Suppressor macrophage treated with lipopolysaccharide for 4 hours (primary cell): Measurements from ENCODE around the gene XYLT1.
"Not testable (repeated sequence)": the region's sequence is repeated elsewhere in the genome, so short reads cannot be mapped to it uniquely, and the experiment has no call there.

Source experiments
- DNase-seq: peaks from one replicate; pipeline ENCODE4 v3.0.0-alpha.2; 2020

The XYLT1 gene

GRCh38 chr16:17327664-17328335 lies 143.0 kb downstream of the XYLT1 start:
- DNase-seq, result no peak

DNA sequence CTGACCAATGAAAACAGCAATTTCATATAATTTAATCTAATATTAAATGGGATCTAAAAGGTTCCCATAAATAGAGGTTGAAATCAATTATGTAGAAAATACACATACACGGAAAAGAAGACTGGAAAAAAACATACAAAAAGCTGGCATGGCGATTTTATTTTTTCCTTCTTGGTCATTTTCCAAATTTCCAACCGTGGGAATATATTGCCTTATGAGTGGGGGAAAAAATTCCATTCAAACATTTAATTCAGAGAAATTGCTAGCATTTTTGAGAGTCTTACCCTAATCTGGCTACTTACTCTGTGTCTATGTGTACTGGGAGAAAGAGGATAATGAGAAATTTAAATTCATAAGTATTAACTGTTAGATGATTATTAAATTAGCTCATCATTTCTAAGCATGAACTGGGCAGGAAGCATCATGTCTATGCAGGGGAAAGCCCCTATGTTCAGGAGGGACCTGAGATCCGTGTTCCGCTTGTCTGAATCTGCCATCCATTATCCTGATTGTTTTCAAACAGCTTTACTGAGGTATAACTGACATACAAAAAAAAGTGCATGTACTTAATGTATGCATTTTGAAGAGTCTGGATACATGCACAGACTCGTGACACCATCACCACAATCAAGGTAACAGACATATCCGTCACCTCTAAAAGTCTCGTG lies 145.2 kb downstream of the XYLT1 start:
- DNase-seq, result no peak

DNA sequence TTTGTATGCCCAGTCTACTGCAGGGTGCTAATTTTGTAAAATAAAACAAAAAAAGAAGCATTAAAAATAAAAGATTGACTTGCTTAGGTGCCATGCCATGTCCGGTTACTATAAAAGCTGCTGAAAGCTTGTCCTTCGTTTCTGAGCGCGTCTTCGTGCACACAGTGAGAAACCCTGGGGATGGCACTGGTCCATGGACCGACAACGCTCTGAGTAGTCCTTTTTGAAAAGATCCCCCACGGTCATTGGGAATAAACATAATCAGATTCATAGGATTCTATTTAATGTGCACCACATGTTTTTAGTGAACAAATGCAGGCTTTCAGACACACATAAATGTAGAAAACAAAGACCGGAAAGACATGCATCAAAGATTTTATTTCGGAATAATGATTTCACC lies 146.3 kb downstream of the XYLT1 start:
- no peak for DNase-seq

GRCh38 chr16:17323171-17323570 lies 147.6 kb downstream of the XYLT1 start:
- no peak for DNase-seq

DNA sequence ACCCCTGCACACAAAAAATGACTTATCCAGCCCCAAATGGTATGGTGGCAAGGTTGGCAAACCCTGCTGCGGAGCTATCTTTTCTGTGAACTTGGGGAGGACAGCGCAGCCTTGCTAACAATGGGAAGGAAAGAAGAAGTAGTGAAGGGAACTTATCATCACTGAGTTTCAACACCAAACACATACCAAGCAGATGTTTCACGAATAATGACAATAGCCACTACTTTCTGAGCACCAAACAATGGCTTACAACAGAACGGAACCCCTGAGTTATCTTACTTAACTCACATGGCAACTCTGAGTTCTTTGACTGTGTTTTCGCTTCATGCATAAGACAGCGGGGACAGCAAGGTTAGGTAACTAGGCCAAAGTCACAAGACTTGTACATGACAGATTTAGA lies 148.9 kb downstream of the XYLT1 start:
- peak; percentile 81 for DNase-seq

GRCh38 chr16:17320009-17320408 lies 150.8 kb downstream of the XYLT1 start:
- DNase-seq, result no peak

- DNase-seq, result peak; percentile 78
Measured at GRCh38 chr16:17318238-17318637, 152.5 kb downstream of the XYLT1 start.

DNA sequence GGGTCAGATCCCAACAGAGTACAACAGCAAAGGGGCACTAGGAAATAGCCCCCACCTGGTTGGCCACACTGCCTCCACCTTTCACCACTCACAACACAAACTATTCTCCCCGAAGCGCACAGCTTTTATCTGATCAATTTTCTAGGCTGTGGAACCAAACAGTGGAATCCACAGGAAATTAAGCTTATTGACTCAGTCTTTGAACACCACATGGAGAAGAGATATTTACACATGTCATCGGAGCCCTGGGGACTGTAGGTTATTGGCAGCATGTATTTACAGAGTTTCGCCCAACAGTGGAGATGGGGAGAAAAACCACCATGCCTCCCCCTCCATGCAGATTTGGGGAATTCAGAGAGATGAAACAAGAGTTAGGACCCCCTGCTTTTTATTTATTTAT lies 154.8 kb downstream of the XYLT1 start:
- no peak for DNase-seq

DNA sequence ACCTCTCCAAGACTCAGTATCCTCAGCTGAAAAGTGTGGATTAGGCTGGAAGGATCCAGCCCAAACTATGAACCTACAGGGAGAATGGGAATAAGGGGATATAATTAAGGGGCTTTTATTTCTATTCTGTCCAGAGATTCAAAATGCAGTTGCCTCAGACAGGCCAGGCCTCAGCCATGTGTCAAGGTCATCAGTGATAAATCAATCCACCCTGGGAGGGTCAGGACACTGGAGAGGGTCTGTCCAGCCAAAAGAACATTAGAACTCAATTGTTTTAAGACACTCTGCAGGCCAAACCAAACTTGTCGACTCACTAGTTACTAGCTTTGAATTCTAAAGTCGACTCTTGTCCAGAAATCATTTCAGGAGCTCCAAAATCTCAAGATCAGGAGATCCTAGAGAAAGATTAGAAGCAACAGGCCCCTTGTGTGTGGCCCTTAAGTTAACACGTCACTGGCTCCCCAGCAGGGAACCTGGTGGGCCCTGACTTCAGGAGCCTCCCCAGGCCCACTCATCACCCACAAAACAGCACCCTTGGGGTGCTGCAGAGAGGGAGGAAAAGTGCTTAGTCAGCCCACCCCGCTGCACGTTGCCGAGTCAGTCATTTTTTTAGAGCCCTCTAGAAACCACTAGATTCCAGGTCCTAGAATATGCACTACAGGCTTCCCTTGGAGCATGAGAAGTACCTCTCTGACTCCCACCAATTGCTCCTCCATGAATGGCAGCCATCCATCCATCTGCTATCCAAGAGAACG lies 156.8 kb downstream of the XYLT1 start:
- no peak for DNase-seq

- DNase-seq, result no peak
Measured at GRCh38 chr16:17313085-17313611, 157.6 kb downstream of the XYLT1 start.

DNA sequence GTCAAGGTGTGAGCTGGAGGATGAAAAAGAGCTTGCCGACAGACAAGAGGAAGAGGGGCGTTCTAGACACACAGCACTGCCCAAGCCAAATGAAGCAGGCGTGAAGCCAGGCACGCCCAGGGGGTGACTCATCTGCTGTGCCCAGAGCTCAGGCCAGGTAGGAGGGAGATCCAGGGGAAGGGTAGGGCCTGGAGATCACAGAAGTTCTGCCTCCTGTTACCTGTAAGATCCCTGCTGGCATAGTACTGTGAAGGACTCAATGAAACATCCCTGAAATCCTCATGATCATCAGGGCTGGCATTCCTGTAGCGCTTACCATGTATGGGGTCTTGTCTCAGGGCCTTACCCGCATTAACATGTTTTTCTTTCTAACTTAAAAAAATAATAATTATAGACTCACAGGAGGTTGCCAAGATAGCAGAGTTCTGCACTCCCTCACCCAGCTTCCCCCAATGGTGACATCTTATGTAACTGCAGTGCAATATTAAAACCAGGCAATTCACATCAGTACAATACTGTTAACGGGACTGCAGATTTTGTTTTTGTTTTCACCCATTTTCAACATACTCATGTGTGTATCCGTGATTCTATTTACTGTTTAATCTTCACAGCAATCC lies 158.6 kb downstream of the XYLT1 start:
- no peak for DNase-seq

GRCh38 chr16:17311333-17312093 lies 159.2 kb downstream of the XYLT1 start:
- DNase-seq, result peak; percentile 51

DNA sequence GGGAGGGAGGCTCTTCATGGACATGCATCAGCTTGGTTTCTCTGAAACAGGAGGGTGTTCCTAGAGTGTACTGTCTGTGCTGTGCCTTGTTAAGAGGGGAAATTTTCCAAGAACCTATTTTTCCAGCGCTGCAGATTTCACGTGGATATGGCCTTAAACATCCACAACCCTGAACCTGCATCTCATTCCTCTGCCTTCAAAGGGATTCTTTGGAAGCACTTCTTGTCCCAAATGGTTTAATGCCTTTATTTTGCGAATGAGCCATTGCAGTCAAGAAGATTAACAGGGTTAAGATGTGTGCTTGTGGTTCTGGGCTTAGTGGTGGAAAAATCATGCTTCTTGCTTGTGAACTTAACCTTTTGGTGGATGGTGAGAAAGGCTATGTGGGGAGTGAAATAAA lies 161.2 kb downstream of the XYLT1 start:
- DNase-seq, result no peak

- DNase-seq, result no peak
Measured at GRCh38 chr16:17308186-17308585, 162.6 kb downstream of the XYLT1 start.

DNA sequence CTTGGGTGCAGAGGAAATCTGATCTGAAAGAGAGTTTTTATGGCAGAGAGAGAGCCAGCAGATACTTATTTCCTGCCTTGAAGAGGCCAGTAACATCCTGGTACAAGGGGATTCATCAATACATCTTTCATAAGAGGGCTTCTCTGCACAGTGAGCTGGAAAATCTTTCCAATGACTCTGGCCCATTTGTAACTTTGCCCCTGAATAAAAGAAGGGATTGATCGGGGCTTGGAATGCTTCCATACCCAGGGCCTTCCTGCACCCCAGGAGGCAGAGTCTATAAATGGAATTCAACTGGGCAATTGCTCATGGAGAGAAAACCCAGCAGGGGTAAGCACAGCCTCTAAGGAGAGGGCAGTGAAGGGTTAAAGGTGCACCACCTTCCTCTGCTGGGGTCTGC lies 163.3 kb downstream of the XYLT1 start:
- no peak for DNase-seq

DNA sequence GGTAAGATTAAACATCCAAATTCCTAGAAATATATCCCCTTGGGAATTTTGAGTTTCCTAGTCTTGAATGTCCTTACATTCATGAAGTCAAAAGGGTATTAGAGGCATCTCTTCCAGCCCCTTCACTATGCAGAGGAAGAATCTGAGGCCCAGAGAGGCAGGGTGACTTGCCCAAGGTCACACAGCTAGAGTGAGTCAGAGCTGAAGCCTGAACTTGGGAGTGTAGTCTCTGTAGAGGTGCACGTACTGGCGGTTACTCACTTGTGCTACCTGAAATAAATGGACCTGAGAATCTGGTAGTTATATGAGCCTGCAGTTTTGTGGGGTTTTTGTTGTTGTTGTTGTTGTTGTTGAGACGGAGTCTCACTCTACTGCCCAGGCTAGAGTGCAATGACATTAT lies 164.0 kb downstream of the XYLT1 start:
- DNase-seq, result no peak

GRCh38 chr16:17306211-17306610 lies 164.5 kb downstream of the XYLT1 start:
- DNase-seq, result not testable (repeated sequence)

- DNase-seq, result no peak
Measured at GRCh38 chr16:17305694-17306093, 165.1 kb downstream of the XYLT1 start.

DNA sequence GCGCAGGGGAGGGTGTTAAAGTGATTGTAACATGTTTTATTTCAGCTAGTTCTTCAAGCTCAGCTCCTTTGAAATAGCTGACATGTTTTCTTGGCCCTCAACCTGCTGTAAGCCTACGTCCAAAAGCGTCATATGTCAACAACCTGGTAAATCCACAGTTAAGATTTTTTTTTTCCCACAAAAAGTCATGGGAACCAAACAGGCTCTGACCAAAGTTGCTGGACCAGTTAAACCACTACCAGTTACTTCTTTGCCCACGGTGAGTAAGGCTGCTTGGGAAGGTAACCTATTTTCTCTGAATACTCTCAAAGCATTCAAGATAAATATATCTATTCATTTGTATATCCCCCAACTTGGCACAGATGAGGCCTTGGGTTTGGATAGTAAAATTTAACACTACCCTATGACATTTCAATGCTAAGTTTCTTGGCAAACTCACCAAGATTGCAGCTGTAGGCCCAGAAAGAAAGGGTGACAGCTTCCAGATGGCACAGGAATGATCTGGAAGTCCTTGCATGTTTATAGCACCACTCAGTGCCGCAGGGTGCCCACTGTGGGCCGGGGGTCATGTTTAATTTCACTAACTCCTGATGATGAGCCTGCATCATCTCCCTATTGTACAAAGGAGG lies 166.2 kb downstream of the XYLT1 start:
- no peak for DNase-seq

DNA sequence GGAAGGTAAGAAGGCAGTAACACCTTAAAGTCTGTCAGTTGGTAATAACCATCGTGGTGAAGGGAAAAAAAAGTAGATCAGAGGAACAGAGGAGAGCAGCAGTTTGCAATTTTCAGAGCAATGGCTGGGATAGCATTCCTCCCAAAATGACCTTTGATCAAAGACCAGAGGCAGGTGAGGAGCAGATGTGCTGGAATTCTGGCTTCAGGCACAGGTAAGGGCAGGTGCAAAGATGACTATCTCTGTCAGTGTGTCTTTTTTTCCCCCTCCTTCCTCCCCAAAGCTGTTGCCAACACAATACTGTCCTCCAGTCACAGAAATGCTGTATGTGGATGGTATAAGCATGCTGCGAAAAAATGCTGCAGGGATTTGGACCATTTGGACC lies 166.7 kb downstream of the XYLT1 start:
- no peak for DNase-seq

- DNase-seq, result peak; percentile 44
Measured at GRCh38 chr16:17303101-17303500, 167.7 kb downstream of the XYLT1 start.

- DNase-seq, result peak; percentile 79
Measured at GRCh38 chr16:17302620-17303019, 168.1 kb downstream of the XYLT1 start.
